ENCODE measurements around the gene ZDHHC4. TPM values are rescaled to one million over a fixed set of nuclear protein-coding genes. Genes with fewer than 3 reads are reported as not detected.
"Not testable (repeated sequence)": the region's sequence is repeated elsewhere in the genome, so short reads cannot be mapped to it uniquely, and the experiment has no call there.

ZDHHC4 gene
- polyA plus RNA-seq, 2 of the 4 experiments (the other 2 are of a cell fraction) = 42.8 to 118 TPM

DNA sequence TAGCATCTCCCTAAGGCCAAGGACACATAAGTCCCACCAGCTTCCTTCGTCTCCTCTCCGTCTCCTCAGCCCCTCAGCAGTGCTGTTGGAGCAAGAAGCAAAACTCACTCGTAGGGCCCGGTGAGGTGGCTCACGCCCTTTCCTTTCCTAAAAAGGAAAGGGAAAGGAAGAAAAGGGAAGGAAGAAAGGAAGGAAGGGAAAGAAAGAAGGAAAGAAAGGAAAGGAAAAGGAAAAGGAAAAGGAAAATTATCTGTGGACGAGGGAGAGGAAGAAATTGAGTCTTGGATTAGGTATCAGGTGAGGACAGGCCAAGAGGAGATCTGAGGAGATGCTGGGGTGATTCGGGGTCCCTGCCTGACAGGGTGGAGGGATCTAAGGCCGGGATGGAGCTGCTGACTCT is 56.8 kb downstream of the ZDHHC4 start:
- no peak overlapping the region for H3K4me2 ChIP-seq
- no peak overlapping the region for H3K27ac ChIP-seq
- ChIA-PET POLR2A (no interaction called here), CTCF (interaction anchor here (0.9 to 1.8 kb wide), 4 partner anchors 10 to 75 kb away, joined by 3 to 7 read pairs (median 4); partner anchors contain the start of gene INTS15)
- FAIRE-seq (no peak), DNase-seq (ENCODE audit: low read depth in 1 of 2, low spot score in 1 of 2) (no peak), ATAC-seq (no peak)
- no peak overlapping the region for H3K4me3 ChIP-seq
- no peaks in the 10 kb centered on the region for H3K9me3 ChIP-seq
- peaks cover 13% of the 10 kb centered on the region; the same call in 2 of the 3 replicates for H3K4me1 ChIP-seq
- no peak for TF ChIP-seq PHF8 (IDR thresholded peaks at IDR 0.05; ENCODE audit: borderline replicate concordance, low read depth)
- no peak for TF ChIP-seq FOXS1 (CRISPR knock-in tag; IDR thresholded peaks at IDR 0.05)
- TF ChIP-seq FOSB (CRISPR knock-in tag; IDR thresholded peaks at IDR 0.05) = no peak
- no peak for TF ChIP-seq RCOR1 (IDR thresholded peaks at IDR 0.05; ENCODE audit: low read depth, low read length)
- no peak for TF ChIP-seq RNF2 (IDR thresholded peaks at IDR 0.05; ENCODE audit: borderline replicate concordance, low read depth)
- no peak for TF ChIP-seq KDM1A (IDR thresholded peaks at IDR 0.05; ENCODE audit: low read depth)
- TF ChIP-seq, protein P1, sequence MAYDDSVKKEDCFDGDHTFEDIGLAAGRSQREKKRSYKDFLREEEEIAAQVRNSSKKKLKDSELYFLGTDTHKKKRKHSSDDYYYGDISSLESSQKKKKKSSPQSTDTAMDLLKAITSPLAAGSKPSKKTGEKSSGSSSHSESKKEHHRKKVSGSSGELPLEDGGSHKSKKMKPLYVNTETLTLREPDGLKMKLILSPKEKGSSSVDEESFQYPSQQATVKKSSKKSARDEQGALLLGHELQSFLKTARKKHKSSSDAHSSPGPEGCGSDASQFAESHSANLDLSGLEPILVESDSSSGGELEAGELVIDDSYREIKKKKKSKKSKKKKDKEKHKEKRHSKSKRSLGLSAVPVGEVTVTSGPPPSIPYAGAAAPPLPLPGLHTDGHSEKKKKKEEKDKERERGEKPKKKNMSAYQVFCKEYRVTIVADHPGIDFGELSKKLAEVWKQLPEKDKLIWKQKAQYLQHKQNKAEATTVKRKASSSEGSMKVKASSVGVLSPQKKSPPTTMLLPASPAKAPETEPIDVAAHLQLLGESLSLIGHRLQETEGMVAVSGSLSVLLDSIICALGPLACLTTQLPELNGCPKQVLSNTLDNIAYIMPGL (CRISPR knock-in tag; IDR thresholded peaks at IDR 0.05; ENCODE audit: borderline replicate concordance) = no peak
- TF ChIP-seq ZFP36 (IDR thresholded peaks at IDR 0.05; ENCODE audit: borderline replicate concordance, partially characterized antibody) = no peak
- no peak for TF ChIP-seq POLR2A (IDR thresholded peaks at IDR 0.05; ENCODE audit: low read length)
- no peak for TF ChIP-seq JUNB (IDR thresholded peaks at IDR 0.05)
- TF ChIP-seq, protein P2, sequence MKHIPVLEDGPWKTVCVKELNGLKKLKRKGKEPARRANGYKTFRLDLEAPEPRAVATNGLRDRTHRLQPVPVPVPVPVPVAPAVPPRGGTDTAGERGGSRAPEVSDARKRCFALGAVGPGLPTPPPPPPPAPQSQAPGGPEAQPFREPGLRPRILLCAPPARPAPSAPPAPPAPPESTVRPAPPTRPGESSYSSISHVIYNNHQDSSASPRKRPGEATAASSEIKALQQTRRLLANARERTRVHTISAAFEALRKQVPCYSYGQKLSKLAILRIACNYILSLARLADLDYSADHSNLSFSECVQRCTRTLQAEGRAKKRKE (CRISPR knock-in tag; IDR thresholded peaks at IDR 0.05; ENCODE audit: low read depth) = no peak
- WGBS (ENCODE audit: missing lambda C conversion rate) = 87% methylated on average over 8 of the region's 8 CpGs

DNA sequence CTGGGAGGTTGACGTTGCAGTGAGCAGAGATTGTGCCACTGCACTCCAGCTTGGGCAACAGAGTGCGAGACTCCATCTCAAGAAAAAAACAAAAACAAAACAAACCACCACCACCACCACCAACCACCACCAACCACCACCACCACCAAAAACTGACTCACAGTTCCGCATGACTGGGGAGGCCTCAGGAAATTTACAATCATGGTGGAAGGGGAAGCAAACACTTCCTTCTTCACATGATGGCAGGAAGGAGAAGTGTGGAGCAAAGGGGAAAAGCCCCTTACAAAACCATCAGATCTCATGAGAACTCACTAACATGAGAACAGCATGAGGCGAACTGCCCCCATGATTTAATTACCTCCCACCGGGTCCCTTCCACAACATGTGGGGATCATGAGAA is 57.7 kb downstream of the ZDHHC4 start:
- H3K27ac ChIP-seq; H3K4me3 ChIP-seq; H3K4me2 ChIP-seq; ATAC-seq; H3K9me3 ChIP-seq; FAIRE-seq; POLR2A ChIA-PET; DNase-seq (ENCODE audit: low read depth in 1 of 2, low spot score in 1 of 2): not testable (repeated sequence)
- CTCF ChIA-PET = interaction anchor here (0.9 to 1.3 kb wide), 2 partner anchors 9 to 76 kb away, joined by 3 read pairs; no protein-coding TSS in a partner anchor
- peaks cover 13% of the 10 kb centered on the region; the same call in 2 of the 3 replicates for H3K4me1 ChIP-seq
- 93% methylated on average over 5 of the region's 5 CpGs for WGBS (ENCODE audit: missing lambda C conversion rate)

DNA sequence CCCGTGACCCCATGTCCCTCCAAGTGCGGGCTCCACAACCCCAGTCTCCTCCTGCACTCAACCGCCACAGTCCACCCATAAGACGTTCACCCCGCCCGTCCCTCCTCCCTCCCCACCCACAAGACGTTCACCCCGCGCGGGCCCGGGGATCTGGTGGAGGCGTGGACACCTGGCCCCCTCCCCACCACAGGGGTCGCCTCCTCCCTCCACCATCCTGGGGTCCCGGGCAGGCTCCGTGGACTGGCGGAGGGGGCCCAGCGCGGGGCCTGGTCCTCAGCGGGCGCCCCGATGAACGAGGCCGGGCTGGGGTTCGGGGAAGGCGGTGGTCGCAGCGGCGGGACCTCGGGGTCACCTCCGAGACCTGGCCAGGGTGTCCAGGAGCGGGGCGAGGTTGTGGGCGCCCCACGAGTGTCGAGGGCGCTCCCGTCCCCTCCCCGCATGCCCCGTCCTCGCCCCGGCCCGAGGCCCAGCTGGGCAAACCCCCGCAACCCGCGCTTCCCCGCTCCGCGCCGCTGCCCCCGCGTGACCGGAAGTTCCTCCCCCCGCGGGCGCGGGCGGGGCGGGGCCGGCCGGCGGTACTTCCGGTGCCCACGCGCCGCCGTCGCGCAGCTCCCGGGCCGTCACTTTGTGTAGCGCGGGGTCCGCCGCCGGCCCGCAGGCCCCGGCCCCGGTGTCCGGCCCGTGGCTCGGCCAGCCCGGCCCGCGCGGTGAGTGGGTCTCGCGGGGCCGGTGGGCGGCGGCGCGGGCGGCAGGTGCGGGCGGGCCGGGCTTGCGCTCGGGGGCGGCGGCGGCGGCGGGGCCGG is 59.7 kb downstream of the ZDHHC4 start, which contains the start of gene ZNF316:
TSS of gene ZNF316 (plus strand) at position 578 of the 803 bp plus-strand sequence. CDS start 5,092 bp downstream, outside the sequence.
- ATAC-seq = peak; percentile 73 to 77
- POLR2A ChIA-PET = no interaction called here
- H3K4me1 ChIP-seq = peaks cover 13% of the 10 kb centered on the region; the same call in 2 of the 3 replicates
- no peak for FAIRE-seq
- peak within 1 kb of the TSS; percentile 97 for H3K4me2 ChIP-seq
- TF ChIP-seq JUN (IDR thresholded peaks at IDR 0.05) = peak; percentile 38 to 80; a peak in 4 of 5 replicates
- TF ChIP-seq, protein P3, sequence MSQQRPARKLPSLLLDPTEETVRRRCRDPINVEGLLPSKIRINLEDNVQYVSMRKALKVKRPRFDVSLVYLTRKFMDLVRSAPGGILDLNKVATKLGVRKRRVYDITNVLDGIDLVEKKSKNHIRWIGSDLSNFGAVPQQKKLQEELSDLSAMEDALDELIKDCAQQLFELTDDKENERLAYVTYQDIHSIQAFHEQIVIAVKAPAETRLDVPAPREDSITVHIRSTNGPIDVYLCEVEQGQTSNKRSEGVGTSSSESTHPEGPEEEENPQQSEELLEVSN (IDR thresholded peaks at IDR 0.05; ENCODE audit: borderline replicate concordance, low read depth) = peak; percentile 76
- TF ChIP-seq RFX5 (IDR thresholded peaks at IDR 0.05) = no peak
- TF ChIP-seq ZFP36 (IDR thresholded peaks at IDR 0.05; ENCODE audit: borderline replicate concordance, partially characterized antibody) = no peak
- TF ChIP-seq, protein P4, sequence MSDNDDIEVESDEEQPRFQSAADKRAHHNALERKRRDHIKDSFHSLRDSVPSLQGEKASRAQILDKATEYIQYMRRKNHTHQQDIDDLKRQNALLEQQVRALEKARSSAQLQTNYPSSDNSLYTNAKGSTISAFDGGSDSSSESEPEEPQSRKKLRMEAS (IDR thresholded peaks at IDR 0.05) = peak; percentile 69
- no peak for TF ChIP-seq FOXS1 (CRISPR knock-in tag; IDR thresholded peaks at IDR 0.05)
- TF ChIP-seq, protein P5, sequence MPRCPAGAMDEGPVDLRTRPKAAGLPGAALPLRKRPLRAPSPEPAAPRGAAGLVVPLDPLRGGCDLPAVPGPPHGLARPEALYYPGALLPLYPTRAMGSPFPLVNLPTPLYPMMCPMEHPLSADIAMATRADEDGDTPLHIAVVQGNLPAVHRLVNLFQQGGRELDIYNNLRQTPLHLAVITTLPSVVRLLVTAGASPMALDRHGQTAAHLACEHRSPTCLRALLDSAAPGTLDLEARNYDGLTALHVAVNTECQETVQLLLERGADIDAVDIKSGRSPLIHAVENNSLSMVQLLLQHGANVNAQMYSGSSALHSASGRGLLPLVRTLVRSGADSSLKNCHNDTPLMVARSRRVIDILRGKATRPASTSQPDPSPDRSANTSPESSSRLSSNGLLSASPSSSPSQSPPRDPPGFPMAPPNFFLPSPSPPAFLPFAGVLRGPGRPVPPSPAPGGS (IDR thresholded peaks at IDR 0.05) = peak; percentile 92
- peak; percentile 71; the same call in 1 of the 2 replicates for TF ChIP-seq MAZ (IDR thresholded peaks at IDR 0.05; ENCODE audit: borderline replicate concordance, low read depth, low read length)
- peak; percentile 71; the same call in 1 of the 2 replicates for TF ChIP-seq PHF8 (IDR thresholded peaks at IDR 0.05; ENCODE audit: borderline replicate concordance, low read depth)
- TF ChIP-seq POLR2A (IDR thresholded peaks at IDR 0.05; ENCODE audit: low read length) = peak; percentile 61
- no peak for TF ChIP-seq NR3C1 (IDR thresholded peaks at IDR 0.05)
- TF ChIP-seq, protein P6, sequence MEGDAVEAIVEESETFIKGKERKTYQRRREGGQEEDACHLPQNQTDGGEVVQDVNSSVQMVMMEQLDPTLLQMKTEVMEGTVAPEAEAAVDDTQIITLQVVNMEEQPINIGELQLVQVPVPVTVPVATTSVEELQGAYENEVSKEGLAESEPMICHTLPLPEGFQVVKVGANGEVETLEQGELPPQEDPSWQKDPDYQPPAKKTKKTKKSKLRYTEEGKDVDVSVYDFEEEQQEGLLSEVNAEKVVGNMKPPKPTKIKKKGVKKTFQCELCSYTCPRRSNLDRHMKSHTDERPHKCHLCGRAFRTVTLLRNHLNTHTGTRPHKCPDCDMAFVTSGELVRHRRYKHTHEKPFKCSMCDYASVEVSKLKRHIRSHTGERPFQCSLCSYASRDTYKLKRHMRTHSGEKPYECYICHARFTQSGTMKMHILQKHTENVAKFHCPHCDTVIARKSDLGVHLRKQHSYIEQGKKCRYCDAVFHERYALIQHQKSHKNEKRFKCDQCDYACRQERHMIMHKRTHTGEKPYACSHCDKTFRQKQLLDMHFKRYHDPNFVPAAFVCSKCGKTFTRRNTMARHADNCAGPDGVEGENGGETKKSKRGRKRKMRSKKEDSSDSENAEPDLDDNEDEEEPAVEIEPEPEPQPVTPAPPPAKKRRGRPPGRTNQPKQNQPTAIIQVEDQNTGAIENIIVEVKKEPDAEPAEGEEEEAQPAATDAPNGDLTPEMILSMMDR (IDR thresholded peaks at IDR 0.05) = no peak
- H3K27ac ChIP-seq = peak within 1 kb of the TSS; percentile 94 to 97
- peak; percentile 33 to 71 for DNase-seq (ENCODE audit: low read depth in 1 of 2, low spot score in 1 of 2)
- CTCF ChIA-PET = interaction anchor here (0.6 kb wide), 1 partner anchor 64 kb away, joined by 3 read pairs; no protein-coding TSS in a partner anchor
- no peaks in the 10 kb centered on the region for H3K9me3 ChIP-seq
- 29% methylated on average over 3 of the region's 104 CpGs for WGBS (ENCODE audit: missing lambda C conversion rate)
- H3K4me3 ChIP-seq = peak within 1 kb of the TSS; percentile 100

All from A549 (cell line).